Calu3 (cell line): ENCODE results near the gene DDX10. TPM values are rescaled to one million over a fixed set of nuclear protein-coding genes. Genes with fewer than 3 reads are reported as not detected.

ENCODE experiments used
- BruUV-seq: library from RNA; stranded (reverse); fragments of 400-500 nt; replicated peaks from 2 replicates; lab custom pipeline; 2021; lab: Mats Ljungman, UMichigan
- CTCF ChIA-PET: fragments of 300-600 bp; sonication (Branson Sonifier 250); formaldehyde crosslinking; loops from one replicate; lab custom pipeline; 2022; ENCODE audit warnings: antibody characterized with exemption; lab: Charles Lee
- DNase-seq: peaks from one replicate; pipeline ENCODE4 v3.0.0; 2022
- H3K27ac Mint-ChIP-seq: one replicate; pipeline ENCODE4 v1.8.0; 2022; ENCODE audit warnings: mixed read lengths; ENCODE audit not compliant: unreplicated experiment
- H3K27me3 Mint-ChIP-seq: one replicate; pipeline ENCODE4 v1.8.0; 2022; ENCODE audit warnings: mixed read lengths; ENCODE audit not compliant: unreplicated experiment
- H3K36me3 Mint-ChIP-seq: one replicate; pipeline ENCODE4 v1.8.0; 2022; ENCODE audit warnings: mild to moderate bottlenecking, moderate library complexity, mixed read lengths; ENCODE audit not compliant: insufficient read depth, unreplicated experiment
- H3K4me1 Mint-ChIP-seq: one replicate; pipeline ENCODE4 v1.8.0; 2022; ENCODE audit warnings: mild to moderate bottlenecking, low read depth, mixed read lengths; ENCODE audit not compliant: unreplicated experiment
- H3K4me3 Mint-ChIP-seq: one replicate; pipeline ENCODE4 v1.8.0; 2022; ENCODE audit warnings: mild to moderate bottlenecking, low read depth, moderate library complexity, mixed read lengths; ENCODE audit not compliant: unreplicated experiment
- H3K9me3 Mint-ChIP-seq: one replicate; pipeline ENCODE4 v1.8.0; 2022; ENCODE audit warnings: low read depth, mixed read lengths; ENCODE audit not compliant: unreplicated experiment
- CTCF ChIP-seq: fragments of 200-600 bp; IDR thresholded peaks from one replicate; pipeline ENCODE4 v1.8.0; 2022; ENCODE audit warnings: antibody characterized with exemption; ENCODE audit not compliant: unreplicated experiment
- intact Hi-C: fragments of 100-400 bp; cut with micrococcal nuclease; formaldehyde crosslinking; loops from one replicate; pipeline ENCODE4 v1.10.0; 2022; ENCODE audit not compliant: unreplicated experiment
- total RNA-seq: library from RNA; stranded (reverse); gene quantifications from 2 replicates; pipeline ENCODE4 v1.2.3, GENCODE V29; 2022

DDX10 gene
- total RNA-seq, 1 experiment from 2014 or later = 31.2 TPM

- Mint-ChIP-seq H3K4me3 (no peak overlapping the region), H3K27me3 (no peaks in the 10 kb centered on the region), H3K27ac (no peak overlapping the region), H3K36me3 (no peaks in the 10 kb centered on the region), H3K9me3 (no peaks in the 10 kb centered on the region), H3K4me1 (no peaks in the 10 kb centered on the region)
- TF ChIP-seq CTCF = no peak
- no peak for DNase-seq
- CTCF ChIA-PET = no interaction called here
- BruUV-seq = no TSS peak
- intact Hi-C loops = no loop called here
Measured at GRCh38 chr11:108826136-108826535, 161.3 kb downstream of the DDX10 start.

- CTCF ChIA-PET = no interaction called here
- Mint-ChIP-seq H3K9me3 (no peaks in the 10 kb centered on the region), H3K36me3 (no peaks in the 10 kb centered on the region), H3K4me1 (no peaks in the 10 kb centered on the region), H3K27ac (no peak overlapping the region), H3K4me3 (no peak overlapping the region), H3K27me3 (no peaks in the 10 kb centered on the region)
- intact Hi-C loops = no loop called here
- no TSS peak for BruUV-seq
- TF ChIP-seq CTCF = no peak
- no peak for DNase-seq
Measured at GRCh38 chr11:108835624-108836023, 170.8 kb downstream of the DDX10 start.

- no TSS peak for BruUV-seq
- Mint-ChIP-seq H3K4me1 (no peaks in the 10 kb centered on the region), H3K36me3 (peaks cover 5% of the 10 kb centered on the region), H3K27me3 (no peaks in the 10 kb centered on the region), H3K4me3 (no peak overlapping the region), H3K27ac (no peak overlapping the region), H3K9me3 (no peaks in the 10 kb centered on the region)
- intact Hi-C loops = no loop called here
- TF ChIP-seq CTCF = no peak
- no peak for DNase-seq
- CTCF ChIA-PET = no interaction called here
Measured at GRCh38 chr11:108836541-108836940, 171.7 kb downstream of the DDX10 start.

GRCh38 chr11:108838102-108838791 is 173.4 kb downstream of the DDX10 start:
- intact Hi-C loops = no loop called here
- Mint-ChIP-seq H3K4me1 (no peaks in the 10 kb centered on the region), H3K27ac (no peak overlapping the region), H3K9me3 (no peaks in the 10 kb centered on the region), H3K4me3 (no peak overlapping the region), H3K36me3 (peaks cover 5% of the 10 kb centered on the region), H3K27me3 (no peaks in the 10 kb centered on the region)
- TF ChIP-seq CTCF = no peak
- DNase-seq = no peak
- CTCF ChIA-PET = interaction anchor here (0.6 kb wide), 1 partner anchor 63 kb away, joined by 7 read pairs; no protein-coding TSS in a partner anchor
- BruUV-seq = no TSS peak
